22Rv1 (cell line): Measurements from ENCODE around the gene DAW1.

ENCODE experiments used
- ZFX ChIP-seq: fragments of 450-650 bp; IDR thresholded peaks from 2 replicates; pipeline ENCODE4 v1.6.1; 2017; ENCODE audit warnings: antibody characterized with exemption, borderline replicate concordance
- TF ChIP-seq, protein P1 (sequence below): fragments of 450-650 bp; IDR thresholded peaks from 2 replicates; pipeline ENCODE4 v1.5.1; 2017; ENCODE audit warnings: mild to moderate bottlenecking

DNA sequence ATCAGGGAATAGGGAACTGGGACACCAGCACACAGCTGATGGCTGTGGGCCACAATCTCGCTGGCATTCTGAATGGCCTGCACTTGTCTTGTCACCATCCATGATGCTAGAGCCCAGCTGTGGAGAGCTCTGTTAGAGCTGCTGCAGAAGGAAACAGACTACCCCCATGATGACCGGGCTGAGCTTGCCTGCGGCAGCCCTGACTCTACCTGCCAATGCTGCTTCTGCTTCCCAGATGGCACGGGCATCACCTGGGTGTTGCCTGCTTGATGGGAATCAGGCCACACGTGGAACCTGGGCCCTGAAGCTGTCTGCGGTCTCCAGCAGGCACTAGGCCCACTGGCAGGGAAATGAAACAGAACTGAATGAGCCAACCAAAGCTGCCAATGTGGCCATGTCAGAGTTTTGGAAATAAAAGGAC, 11.2 kb upstream of the DAW1 start:
- TF ChIP-seq, protein P1, sequence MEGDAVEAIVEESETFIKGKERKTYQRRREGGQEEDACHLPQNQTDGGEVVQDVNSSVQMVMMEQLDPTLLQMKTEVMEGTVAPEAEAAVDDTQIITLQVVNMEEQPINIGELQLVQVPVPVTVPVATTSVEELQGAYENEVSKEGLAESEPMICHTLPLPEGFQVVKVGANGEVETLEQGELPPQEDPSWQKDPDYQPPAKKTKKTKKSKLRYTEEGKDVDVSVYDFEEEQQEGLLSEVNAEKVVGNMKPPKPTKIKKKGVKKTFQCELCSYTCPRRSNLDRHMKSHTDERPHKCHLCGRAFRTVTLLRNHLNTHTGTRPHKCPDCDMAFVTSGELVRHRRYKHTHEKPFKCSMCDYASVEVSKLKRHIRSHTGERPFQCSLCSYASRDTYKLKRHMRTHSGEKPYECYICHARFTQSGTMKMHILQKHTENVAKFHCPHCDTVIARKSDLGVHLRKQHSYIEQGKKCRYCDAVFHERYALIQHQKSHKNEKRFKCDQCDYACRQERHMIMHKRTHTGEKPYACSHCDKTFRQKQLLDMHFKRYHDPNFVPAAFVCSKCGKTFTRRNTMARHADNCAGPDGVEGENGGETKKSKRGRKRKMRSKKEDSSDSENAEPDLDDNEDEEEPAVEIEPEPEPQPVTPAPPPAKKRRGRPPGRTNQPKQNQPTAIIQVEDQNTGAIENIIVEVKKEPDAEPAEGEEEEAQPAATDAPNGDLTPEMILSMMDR, result no peak
- no peak for TF ChIP-seq ZFX
